Measurements from ENCODE around the gene P2RY8. TPM values are rescaled to one million over a fixed set of nuclear protein-coding genes. Genes with fewer than 3 reads are reported as not detected.

The P2RY8 gene
- total RNA-seq, 3 donors from 2014 or later: 1.3 to 3.2 (median 1.5) TPM

- no peaks in the 10 kb centered on the region for H3K4me1 ChIP-seq
- peak overlapping the region in 1 of 3 donors; percentile 31 for H3K4me3 ChIP-seq
- intact Hi-C loops (cut with DNase I; ENCODE audit: low total_unique reads): no loop called here
- H3K36me3 ChIP-seq: no peaks in the 10 kb centered on the region
- H3K9me3 ChIP-seq: peaks cover 0 to 19% of the 10 kb centered on the region in 2 donors
- peak overlapping the region in 1 of 2 donors; percentile 66 for H3K27ac ChIP-seq
- peak in 1 of 2 donors; percentile 35 for DNase-seq (ENCODE audit: low spot score in 2 of 2)
- TF ChIP-seq, protein P1, sequence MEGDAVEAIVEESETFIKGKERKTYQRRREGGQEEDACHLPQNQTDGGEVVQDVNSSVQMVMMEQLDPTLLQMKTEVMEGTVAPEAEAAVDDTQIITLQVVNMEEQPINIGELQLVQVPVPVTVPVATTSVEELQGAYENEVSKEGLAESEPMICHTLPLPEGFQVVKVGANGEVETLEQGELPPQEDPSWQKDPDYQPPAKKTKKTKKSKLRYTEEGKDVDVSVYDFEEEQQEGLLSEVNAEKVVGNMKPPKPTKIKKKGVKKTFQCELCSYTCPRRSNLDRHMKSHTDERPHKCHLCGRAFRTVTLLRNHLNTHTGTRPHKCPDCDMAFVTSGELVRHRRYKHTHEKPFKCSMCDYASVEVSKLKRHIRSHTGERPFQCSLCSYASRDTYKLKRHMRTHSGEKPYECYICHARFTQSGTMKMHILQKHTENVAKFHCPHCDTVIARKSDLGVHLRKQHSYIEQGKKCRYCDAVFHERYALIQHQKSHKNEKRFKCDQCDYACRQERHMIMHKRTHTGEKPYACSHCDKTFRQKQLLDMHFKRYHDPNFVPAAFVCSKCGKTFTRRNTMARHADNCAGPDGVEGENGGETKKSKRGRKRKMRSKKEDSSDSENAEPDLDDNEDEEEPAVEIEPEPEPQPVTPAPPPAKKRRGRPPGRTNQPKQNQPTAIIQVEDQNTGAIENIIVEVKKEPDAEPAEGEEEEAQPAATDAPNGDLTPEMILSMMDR (IDR thresholded peaks at IDR 0.05): no peak
- TF ChIP-seq POLR2AphosphoS5 (IDR thresholded peaks at IDR 0.05) (peak; percentile 14 to 31 (median 15)), POLR2A (IDR thresholded peaks at IDR 0.05) (no peak)
- peaks cover 0 to 13% of the 10 kb centered on the region in 2 donors for H3K27me3 ChIP-seq
Measured at GRCh38 chrX:1481636-1482529, 55.1 kb downstream of the P2RY8 start.

DNA sequence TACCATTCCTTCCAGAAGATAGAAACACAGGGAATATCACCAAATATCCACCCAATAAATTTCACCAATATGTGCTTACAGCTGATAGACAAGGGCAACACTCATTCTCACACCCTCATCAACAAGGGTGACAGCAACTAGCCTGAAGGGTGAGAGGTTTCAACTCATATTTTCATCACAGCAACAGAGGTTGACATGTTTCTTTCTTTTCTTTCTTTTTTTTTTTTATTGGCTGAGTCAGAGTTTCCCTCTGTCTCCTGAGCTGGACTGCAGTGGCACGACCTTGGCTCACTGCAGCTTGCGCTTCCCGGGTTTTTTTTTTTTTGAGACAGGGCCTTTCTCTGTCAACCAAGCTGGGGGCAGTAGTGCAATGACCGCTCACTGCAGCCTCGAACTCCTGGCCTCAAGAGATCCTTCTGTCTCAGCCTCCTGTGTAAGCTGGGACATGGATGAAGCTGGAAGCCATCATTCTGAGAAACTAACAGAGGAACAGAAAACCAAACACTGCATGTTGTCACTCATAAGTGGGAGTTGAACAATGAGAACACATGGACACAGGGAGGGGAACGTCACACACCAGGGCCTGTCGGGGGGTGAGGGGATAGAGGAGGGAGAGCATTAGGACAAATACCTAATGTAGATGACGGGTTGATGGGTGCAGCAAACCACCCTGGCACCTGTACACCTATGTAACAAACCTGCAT lies 56.8 kb downstream of the P2RY8 start:
- peaks cover 0 to 19% of the 10 kb centered on the region in 2 donors for H3K9me3 ChIP-seq
- no peak overlapping the region for H3K4me3 ChIP-seq
- DNase-seq (ENCODE audit: low spot score in 2 of 2): no peak
- intact Hi-C loops (cut with DNase I; ENCODE audit: low total_unique reads): no loop called here
- no peak for TF ChIP-seq POLR2AphosphoS5 (IDR thresholded peaks at IDR 0.05)
- TF ChIP-seq POLR2A (IDR thresholded peaks at IDR 0.05): no peak
- TF ChIP-seq, protein P1 (IDR thresholded peaks at IDR 0.05): no peak
- peaks cover 0 to 7% of the 10 kb centered on the region in 2 donors for H3K27me3 ChIP-seq
- no peak overlapping the region for H3K27ac ChIP-seq
- H3K36me3 ChIP-seq: no peaks in the 10 kb centered on the region
- H3K4me1 ChIP-seq: no peaks in the 10 kb centered on the region

- no peak for TF ChIP-seq POLR2A (IDR thresholded peaks at IDR 0.05)
- TF ChIP-seq, protein P1 (IDR thresholded peaks at IDR 0.05): no peak
- TF ChIP-seq POLR2AphosphoS5 (IDR thresholded peaks at IDR 0.05): no peak
Measured at GRCh38 chrX:1477801-1478458, 59.1 kb downstream of the P2RY8 start.

GRCh38 chrX:1477229-1477628 lies 59.8 kb downstream of the P2RY8 start:
- intact Hi-C loops (cut with DNase I; ENCODE audit: low total_unique reads): no loop called here
- H3K27me3 ChIP-seq: peaks cover 0 to 7% of the 10 kb centered on the region in 2 donors
- H3K4me1 ChIP-seq: no peaks in the 10 kb centered on the region
- H3K9me3 ChIP-seq: peaks cover 0 to 19% of the 10 kb centered on the region in 2 donors
- H3K27ac ChIP-seq: no peak overlapping the region
- no peak overlapping the region for H3K4me3 ChIP-seq
- TF ChIP-seq, protein P1 (IDR thresholded peaks at IDR 0.05): no peak
- TF ChIP-seq POLR2A (IDR thresholded peaks at IDR 0.05) (no peak), POLR2AphosphoS5 (IDR thresholded peaks at IDR 0.05) (no peak)
- DNase-seq (ENCODE audit: low spot score in 2 of 2): no peak
- H3K36me3 ChIP-seq: no peaks in the 10 kb centered on the region

More at GRCh38 chrX:1477801-1478458, 59.1 kb downstream of the P2RY8 start:
- H3K27ac ChIP-seq: no peak overlapping the region
- intact Hi-C loops (cut with DNase I; ENCODE audit: low total_unique reads): no loop called here
- peak in 1 of 2 donors; percentile 10 for DNase-seq (ENCODE audit: low spot score in 2 of 2)
- H3K36me3 ChIP-seq: no peaks in the 10 kb centered on the region
- no peaks in the 10 kb centered on the region for H3K4me1 ChIP-seq
- peaks cover 0 to 7% of the 10 kb centered on the region in 2 donors for H3K27me3 ChIP-seq
- H3K4me3 ChIP-seq: no peak overlapping the region
- peaks cover 0 to 19% of the 10 kb centered on the region in 2 donors for H3K9me3 ChIP-seq
